Adrenal gland (tissue), 19 donors: ENCODE results near the gene PCDHGA5. TPM values are rescaled to one million over a fixed set of nuclear protein-coding genes. Genes with fewer than 3 reads are reported as not detected.
"Not testable (repeated sequence)": the region's sequence is repeated elsewhere in the genome, so short reads cannot be mapped to it uniquely, and the experiment has no call there.

Experiments
- DNase-seq, 7 donors: peaks; one replicate each; pipeline ENCODE4 v3.0.0-alpha.2; 2019 to 2020
- H3K27ac ChIP-seq, 5 donors: fragments of 200-600 bp; sonication (generic) in 4 of 5; 1 replicate in 3 of 5; 2 replicates in 2 of 5; pipeline versions ENCODE4 v1.5.1 to v1.8.0; 2016 to 2020; ENCODE audit warnings: mild to moderate bottlenecking in 1 of 5
- H3K27me3 ChIP-seq: fragments of 200-600 bp; 2 replicates; pipeline ENCODE4 v1.8.0; 2021
- H3K36me3 ChIP-seq, 2 donors: fragments of 200-600 bp; replicated peaks in 1 of 2; 1 replicate in 1 of 2; 2 replicates in 1 of 2; pipeline versions ENCODE4 v1.5.1 to v1.8.0; 2018 to 2022
- H3K4me1 ChIP-seq, 2 donors: fragments of 200-600 bp; replicated peaks in 1 of 2; 1 replicate in 1 of 2; 2 replicates in 1 of 2; pipeline versions ENCODE4 v1.5.1 to v1.8.0; 2018 to 2021
- H3K4me3 ChIP-seq, 4 donors: fragments of 200-600 bp; sonication (generic) in 3 of 4; one replicate each; pipeline ENCODE4 v1.5.1; 2016 to 2018
- H3K9me3 ChIP-seq, 3 donors: fragments of 200-600 bp; sonication (generic) in 1 of 3; replicated peaks in 1 of 3; 1 replicate in 2 of 3; 2 replicates in 1 of 3; pipeline versions ENCODE4 v1.5.1 to v1.8.0; 2016 to 2021
- CTCF ChIP-seq, 6 experiments: fragments of 450-650 bp in 4 of 6; fragments of 200-600 bp in 2 of 6; sonication (generic) in 1 of 6; IDR thresholded peaks; 1 replicate in 5 of 6; 2 replicates in 1 of 6; pipeline versions ENCODE4 v1.5.1 to v1.8.0; 2016 to 2021; ENCODE audit warnings: antibody characterized with exemption in 6 of 6, mild to moderate bottlenecking in 2 of 6, moderate library complexity in 1 of 6
- POLR2A ChIP-seq, 2 donors: fragments of 450-650 bp; IDR thresholded peaks; one replicate each; pipeline ENCODE4 v1.6.1; 2017; ENCODE audit warnings: antibody characterized with exemption in 2 of 2, mild to moderate bottlenecking in 2 of 2, moderate library complexity in 1 of 2
- WGBS, 4 donors: extraction: QIAGEN DNeasy Blood & Tissue Kit in 2 of 4; methylation state at CpG; one replicate each; pipeline versions ENCODE4 v1.1.5 to v1.1.7; 2013 to 2017; 5-methylcytosine and 5-hydroxymethylcytosine counted together
- intact Hi-C, 2 donors: fragments of 100-400 bp; cut with DNase I; formaldehyde crosslinking; loops; one replicate each; pipeline versions ENCODE4 v1.14.1 to v1.15.0; 2022 to 2023
- long read RNA-seq, 10 donors: library from polyadenylated mRNA in 3 of 10; unstranded in 2 of 10; stranded (forward) in 1 of 10; transcript quantifications; one replicate each; pipeline ENCODE4 v2.0.0 and lab custom pipeline, GENCODE V29; 2021 to 2026
- polyA plus RNA-seq, 3 donors: library from polyadenylated mRNA; stranded (reverse); fragments of 200-250 nt in 2 of 3; fragments of 350-450 nt in 1 of 3; fragmentation: Illumina TruSeq in 1 of 3; extraction: RNeasy Lipid Tissue Mini Kit (QIAGEN cat#74804) in 1 of 3; gene quantifications; one replicate each; pipeline ENCODE4 v1.2.3, GENCODE V29; 2013 to 2014
- total RNA-seq, 9 donors: library from RNA; depleted of rRNA in 4 of 9; stranded (reverse); fragments of >200 nt in 4 of 9; fragments of 120-200 nt in 1 of 9; fragmentation: NEBNext Ultra II Directional in 1 of 9; extraction: Animal tissue kit (Norgen Biotek cat#: 25700) in 1 of 9; gene quantifications; one replicate each; pipeline versions ENCODE4 v1.1.0 to v1.2.4, GENCODE V29; 2013 to 2023
- donor health status: healthy with polysubstance abuse.
- donor health status: Bipolar disorder and iron deficiency.
- donor health status: DM: yes; HTN: yes; CAD: no.
- donor health status: DM: no; HTN: no; CAD: no.
- donor health status: DM: no; HTN: no; CAD: no.
- donor health status: DM: yes; HTN: yes; CAD: no.

PCDHGA5 gene
- total RNA-seq (1 to 10 TPM in 8 of 9 donors, under 1 TPM in 1; 0.42 to 5.9 (median 2.0) TPM), polyA plus RNA-seq (under 1 TPM; 0.24 to 0.80 (median 0.79) TPM)
- long read RNA-seq, donor 1, result 0 reads
- long read RNA-seq, donor 2, result 0 reads
- long read RNA-seq, donor 3, full-length matches to known transcripts, result 1 of 1 reads
- long read RNA-seq, donor 3, partial matches to known transcripts, result 0 of 1 reads
- long read RNA-seq, donor 3, other reads (novel, unspliced or antisense), result 0 of 1 reads
- long read RNA-seq, donor 4, result 0 reads
- long read RNA-seq, donor 5, result 0 reads
- long read RNA-seq, donor 6, partial matches to known transcripts, result 0 of 2 reads
- long read RNA-seq, donor 6, other reads (novel, unspliced or antisense), result 0 of 2 reads
- long read RNA-seq, donor 7, partial matches to known transcripts, result 0 of 1 reads
- long read RNA-seq, donor 7, other reads (novel, unspliced or antisense), result 0 of 1 reads
- long read RNA-seq, donor 8, result 0 reads
- long read RNA-seq, donor 9, partial matches to known transcripts, result 0 of 1 reads
- long read RNA-seq, donor 9, other reads (novel, unspliced or antisense), result 0 of 1 reads
- long read RNA-seq, donor 10, result 0 reads

DNA sequence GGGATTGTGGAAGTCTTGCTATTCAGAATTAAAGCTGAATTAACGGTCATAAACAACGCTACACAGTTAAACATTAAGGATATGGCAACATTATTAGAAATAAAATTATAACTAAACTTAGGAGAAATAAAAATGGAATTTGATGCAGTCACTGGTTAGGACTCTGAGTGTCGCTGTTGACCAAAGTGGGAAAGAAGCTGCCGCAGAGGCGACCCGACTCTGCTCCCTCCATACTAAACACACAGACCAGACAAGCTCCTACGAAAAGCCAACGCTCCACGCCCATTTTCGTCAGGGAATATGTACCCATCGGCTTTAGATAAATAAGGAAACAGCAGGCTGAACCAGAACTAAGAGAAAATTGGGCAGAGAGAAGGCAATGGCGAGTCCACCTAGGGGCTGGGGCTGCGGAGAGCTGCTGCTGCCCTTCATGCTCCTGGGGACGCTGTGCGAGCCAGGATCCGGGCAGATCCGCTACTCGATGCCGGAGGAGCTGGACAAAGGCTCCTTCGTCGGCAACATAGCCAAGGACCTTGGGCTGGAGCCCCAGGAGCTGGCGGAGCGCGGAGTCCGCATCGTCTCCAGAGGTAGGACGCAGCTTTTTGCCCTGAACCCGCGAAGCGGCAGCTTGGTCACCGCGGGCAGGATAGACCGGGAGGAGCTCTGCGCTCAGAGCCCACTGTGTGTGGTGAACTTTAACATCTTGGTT, at the start of gene PCDHGA5:
PCDHGA5 (plus strand) TSS at position 211 of the 709 bp plus-strand sequence; CDS start at position 380, 169 bp downstream.
- peaks cover 3 to 52% (median 15%) of the 10 kb centered on the region in 3 donors for H3K9me3 ChIP-seq
- H3K36me3 ChIP-seq, result no peaks in the 10 kb centered on the region
- TF ChIP-seq CTCF (IDR thresholded peaks at IDR 0.05) (peak in 1 of 6 experiments; percentile 11), POLR2A (IDR thresholded peaks at IDR 0.05) (no peak)
- intact Hi-C loops, result no loop called here
- 11 to 24% (median 18%) methylated on average over 29 to 34 of the region's 34 CpGs for WGBS, 4 donors
- no peak for DNase-seq
- no peak within 1 kb of the TSS for H3K27ac ChIP-seq
- peak within 1 kb of the TSS in 1 of 4 donors; percentile 15 for H3K4me3 ChIP-seq
- H3K27me3 ChIP-seq, result no peaks in the 10 kb centered on the region
- no peaks in the 10 kb centered on the region for H3K4me1 ChIP-seq

DNA sequence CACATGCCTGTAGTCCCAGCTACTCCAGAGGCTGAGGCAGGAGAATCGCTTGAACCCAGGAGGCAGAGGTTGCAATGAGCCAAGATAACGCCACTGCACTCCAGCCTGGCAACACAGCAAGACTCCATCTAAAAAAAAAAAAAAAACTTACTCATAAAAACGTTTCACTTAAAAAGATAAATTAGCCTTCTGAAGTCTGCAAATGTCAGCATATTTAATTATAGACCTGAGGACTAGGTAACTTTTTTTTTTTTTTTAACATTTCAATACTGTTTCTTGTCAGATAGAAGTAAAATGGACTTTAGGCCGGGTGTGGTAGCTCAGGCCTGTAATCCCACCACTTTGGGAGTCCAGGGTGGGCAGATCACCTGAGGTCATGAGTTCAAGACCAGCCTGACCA, 47.0 kb upstream of the PCDHGA5 start:
- intact Hi-C loops, result loop anchor here in 1 of 2 donors (10.0 kb wide), 1 partner anchor 98 kb away; the partner anchor contains the start of genes PCDHGA10 and PCDHGB7
- Histone ChIP-seq H3K9me3 (peaks cover 11 to 86% (median 38%) of the 10 kb centered on the region in 3 donors), H3K4me3 (peak overlapping the region in 1 of 4 donors; percentile 12)
- not testable (repeated sequence) for DNase-seq, H3K36me3 ChIP-seq, H3K4me1 ChIP-seq, H3K27me3 ChIP-seq, H3K27ac ChIP-seq
- 78 to 86% (median 82%) methylated on average over 4 of the region's 4 CpGs for WGBS, 4 donors

DNA sequence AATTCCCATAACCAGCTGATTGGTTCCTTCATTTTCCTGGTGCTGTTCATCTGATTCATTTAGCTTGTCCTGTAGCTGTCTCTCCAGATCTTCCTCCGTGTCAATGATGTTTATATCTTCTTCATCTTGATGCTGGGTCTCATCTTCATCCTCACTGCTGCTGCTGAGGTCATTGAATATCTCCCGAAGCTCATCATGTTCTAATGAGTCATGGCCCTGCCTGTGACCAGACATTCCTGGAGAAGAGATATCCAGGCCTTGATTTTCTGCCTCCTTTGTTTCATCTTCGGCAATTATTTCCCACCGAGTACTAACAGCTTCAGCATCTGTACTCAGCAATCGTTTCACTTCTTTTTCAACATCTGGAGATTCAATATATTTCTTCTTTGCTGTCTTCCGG, 44.8 kb upstream of the PCDHGA5 start:
- TF ChIP-seq CTCF (IDR thresholded peaks at IDR 0.05), result no peak
- no peak for TF ChIP-seq POLR2A (IDR thresholded peaks at IDR 0.05)
- Histone ChIP-seq H3K27me3 (no peaks in the 10 kb centered on the region), H3K4me3 (peak overlapping the region in 1 of 4 donors; percentile 72), H3K36me3 (no peaks in the 10 kb centered on the region), H3K27ac (no peak overlapping the region), H3K4me1 (peaks cover 0 to 9% of the 10 kb centered on the region in 2 donors), H3K9me3 (peaks cover 11 to 65% (median 29%) of the 10 kb centered on the region in 3 donors)
- intact Hi-C loops, result loop anchor here in 1 of 2 donors (10.0 kb wide), 1 partner anchor 96 kb away; the partner anchor contains the start of genes PCDHGA10 and PCDHGB7
- DNase-seq, result no peak
- 94 to 97% (median 96%) methylated on average over 6 of the region's 6 CpGs for WGBS, 4 donors

DNA sequence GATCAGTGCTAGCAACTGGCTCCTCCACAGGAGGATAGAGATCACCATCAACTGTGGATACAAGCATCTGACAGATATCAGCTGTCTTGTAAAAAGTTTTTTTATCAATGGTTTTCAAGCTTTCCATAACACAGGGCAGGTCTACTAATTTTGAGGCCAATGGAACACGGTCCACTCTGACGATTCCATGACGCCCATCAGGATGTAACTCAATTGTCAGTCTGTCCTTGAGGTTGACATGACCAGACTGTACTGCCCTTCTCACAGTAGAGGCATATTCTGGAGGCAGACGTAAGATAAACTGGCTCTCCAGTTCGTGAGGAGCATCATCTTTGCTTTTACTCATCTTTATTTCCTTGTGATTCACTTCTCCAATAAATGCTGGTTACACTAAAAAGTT, 44.3 kb upstream of the PCDHGA5 start:
- 66 to 76% (median 72%) methylated on average over 5 of the region's 5 CpGs for WGBS, 4 donors
- intact Hi-C loops, result loop anchor here in 1 of 2 donors (10.0 kb wide), 1 partner anchor 95 kb away; the partner anchor contains the start of genes PCDHGA10 and PCDHGB7
- DNase-seq, result no peak

More for the DNA sequence above, 44.3 kb upstream of the PCDHGA5 start:
- Histone ChIP-seq H3K4me3 (peak overlapping the region in 1 of 4 donors; percentile 72), H3K36me3 (no peaks in the 10 kb centered on the region), H3K9me3 (peaks cover 11 to 60% (median 25%) of the 10 kb centered on the region in 3 donors), H3K27me3 (no peaks in the 10 kb centered on the region), H3K4me1 (peaks cover 0 to 9% of the 10 kb centered on the region in 2 donors), H3K27ac (no peak overlapping the region)
- no peak for TF ChIP-seq CTCF (IDR thresholded peaks at IDR 0.05)
- TF ChIP-seq POLR2A (IDR thresholded peaks at IDR 0.05), result no peak
